HG03066 (cell line): ENCODE measurements around the gene UBE2G2.

ENCODE experiments used
- ATAC-seq: cut with Tn5 transposase; IDR thresholded peaks from one replicate; pipeline ENCODE4 v1.9.1; 2021; ENCODE audit warnings: low read depth; ENCODE audit not compliant: unreplicated experiment

Gene UBE2G2

DNA sequence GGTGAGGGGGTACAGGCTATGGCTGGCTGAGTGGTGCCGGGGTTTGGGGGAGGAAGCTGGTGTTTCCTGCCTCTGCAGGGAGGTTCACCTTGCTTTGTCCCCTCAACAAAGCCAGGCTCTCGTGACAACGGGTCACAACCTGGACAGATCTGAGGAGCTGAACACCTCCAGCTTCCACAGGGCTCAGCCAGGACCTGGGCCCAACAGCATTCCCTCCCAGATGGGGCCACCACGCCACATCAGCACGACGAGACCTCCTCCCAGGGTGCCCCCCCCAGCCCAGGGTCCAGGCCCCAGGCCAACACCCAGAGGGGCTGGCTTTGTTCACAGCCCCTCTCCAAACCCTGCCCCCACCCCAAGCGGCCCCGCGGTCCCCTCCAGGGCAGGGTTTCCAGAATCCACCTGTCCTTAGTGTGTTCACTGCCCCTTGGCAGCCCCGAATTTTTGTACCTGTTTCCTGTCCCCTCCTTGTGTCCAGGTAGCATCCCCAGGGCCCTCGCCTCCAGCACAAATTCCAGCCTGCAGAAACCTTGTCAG lies 34.7 kb downstream of the UBE2G2 start:
- ATAC-seq = no peak

DNA sequence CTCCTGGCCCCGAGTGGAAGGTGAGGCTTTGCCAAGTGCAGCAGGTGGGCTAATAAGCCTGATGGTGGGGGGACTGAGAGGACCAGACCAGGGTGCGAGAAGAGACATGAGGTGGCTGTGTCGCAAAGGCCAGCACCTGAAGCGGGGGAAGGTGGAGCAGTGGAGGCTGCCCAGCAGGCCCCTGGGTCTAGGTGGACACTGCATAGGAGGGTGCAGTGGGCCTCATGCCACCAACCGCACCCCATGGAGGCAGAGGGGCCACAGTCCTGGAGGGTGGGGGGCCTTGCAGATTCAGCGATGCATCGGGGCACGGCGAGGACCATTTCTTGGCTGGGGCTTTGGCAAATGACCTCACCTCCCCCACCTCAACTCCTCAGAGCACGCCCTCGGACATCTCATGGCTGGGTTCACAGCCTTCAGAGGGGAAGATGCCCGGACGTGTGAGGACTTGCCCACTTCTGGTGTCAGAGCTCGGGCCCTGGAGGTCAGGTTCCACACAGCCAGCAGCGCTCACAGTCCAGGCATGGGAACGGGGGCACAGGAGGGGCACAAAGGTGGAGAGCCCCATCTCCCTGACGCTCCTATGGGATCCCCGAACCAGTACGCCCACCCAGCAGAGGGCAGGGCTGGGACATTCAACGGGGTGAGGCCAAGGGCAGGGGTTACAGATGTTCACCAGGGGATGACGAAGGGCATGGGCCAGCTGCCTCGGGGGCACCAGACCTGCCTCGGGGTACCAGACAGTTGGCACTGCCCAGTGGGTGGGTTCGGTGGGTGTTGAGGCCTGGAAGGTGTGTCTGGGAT lies 35.4 kb downstream of the UBE2G2 start:
- ATAC-seq = no peak

DNA sequence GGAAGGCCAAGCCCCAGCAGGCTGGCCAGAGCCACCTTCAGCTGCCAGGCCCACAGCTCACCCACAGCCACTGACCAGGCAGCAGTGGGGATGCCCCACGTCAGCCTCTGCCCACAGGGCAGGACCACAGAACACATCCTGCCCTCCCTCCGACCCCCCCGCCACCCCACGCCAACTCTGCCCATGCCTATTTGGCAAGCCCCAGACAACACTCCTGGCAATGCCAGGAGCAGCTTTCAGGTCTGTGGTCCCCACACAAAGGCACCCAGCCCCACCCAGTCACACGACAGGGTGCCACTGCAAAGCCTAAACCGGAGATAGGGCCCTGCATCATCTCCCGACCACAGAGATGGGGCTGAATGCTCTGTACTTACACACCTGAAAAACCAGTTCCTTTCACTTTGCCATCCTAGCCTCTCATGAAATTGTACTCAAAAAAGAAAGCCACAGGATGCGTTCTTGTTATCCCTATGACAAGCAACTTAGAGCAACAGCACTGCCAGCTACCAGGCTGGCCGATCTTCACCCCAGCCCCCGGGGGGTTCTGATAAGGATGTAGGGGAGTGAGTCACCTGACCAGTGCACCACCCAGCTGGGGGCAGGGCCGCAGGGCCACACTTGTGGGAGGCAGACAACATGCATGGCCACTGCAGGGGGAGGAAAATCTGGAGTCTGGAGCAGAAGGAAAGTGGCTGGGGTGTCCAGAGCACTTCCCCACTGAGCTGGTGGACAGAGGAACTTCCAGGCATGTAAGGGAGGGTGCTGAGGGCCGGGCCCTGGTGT lies 36.2 kb downstream of the UBE2G2 start:
- no peak for ATAC-seq

DNA sequence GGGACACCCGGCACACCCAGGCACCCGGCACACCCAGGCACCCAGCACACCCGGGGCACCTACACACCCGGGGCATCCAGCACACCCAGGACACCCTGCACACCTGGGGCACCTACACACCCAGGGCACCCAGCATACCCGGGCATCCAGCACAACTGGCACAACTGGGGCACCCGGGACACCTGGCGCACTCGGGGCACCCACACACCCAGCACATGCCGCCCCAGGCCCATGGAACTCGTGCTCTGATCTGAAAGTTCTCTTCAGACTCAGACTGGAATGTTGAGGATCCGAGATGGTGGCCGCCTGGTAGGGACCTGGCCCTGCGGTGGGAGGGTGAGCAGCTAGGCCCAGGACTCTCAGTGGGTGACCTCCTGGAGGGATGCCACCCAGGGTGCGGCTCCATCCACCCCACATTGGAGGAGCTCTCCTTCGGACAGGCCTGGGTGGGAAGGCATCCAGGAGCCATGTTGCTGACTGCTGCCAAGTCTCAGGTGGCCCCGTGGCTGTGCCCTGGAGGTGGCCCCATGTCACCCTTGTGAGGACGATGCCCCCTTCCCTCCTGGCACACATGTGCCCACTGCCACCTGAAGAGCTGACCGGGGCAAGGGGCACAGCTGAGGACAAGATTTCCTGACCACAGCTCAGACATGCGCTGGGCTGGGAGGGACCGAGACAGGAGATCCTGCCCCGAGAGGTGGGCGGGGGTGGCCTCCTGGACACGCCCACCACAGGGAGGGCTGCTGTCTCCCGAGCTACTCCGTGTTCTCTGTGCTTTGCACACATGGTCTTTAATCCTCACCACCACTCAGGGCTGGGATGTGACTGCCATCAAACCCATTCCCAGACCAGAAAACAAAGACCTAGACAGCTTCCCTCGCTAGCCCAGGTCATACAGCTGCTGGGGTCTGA lies 37.0 kb downstream of the UBE2G2 start:
- ATAC-seq = no peak

DNA sequence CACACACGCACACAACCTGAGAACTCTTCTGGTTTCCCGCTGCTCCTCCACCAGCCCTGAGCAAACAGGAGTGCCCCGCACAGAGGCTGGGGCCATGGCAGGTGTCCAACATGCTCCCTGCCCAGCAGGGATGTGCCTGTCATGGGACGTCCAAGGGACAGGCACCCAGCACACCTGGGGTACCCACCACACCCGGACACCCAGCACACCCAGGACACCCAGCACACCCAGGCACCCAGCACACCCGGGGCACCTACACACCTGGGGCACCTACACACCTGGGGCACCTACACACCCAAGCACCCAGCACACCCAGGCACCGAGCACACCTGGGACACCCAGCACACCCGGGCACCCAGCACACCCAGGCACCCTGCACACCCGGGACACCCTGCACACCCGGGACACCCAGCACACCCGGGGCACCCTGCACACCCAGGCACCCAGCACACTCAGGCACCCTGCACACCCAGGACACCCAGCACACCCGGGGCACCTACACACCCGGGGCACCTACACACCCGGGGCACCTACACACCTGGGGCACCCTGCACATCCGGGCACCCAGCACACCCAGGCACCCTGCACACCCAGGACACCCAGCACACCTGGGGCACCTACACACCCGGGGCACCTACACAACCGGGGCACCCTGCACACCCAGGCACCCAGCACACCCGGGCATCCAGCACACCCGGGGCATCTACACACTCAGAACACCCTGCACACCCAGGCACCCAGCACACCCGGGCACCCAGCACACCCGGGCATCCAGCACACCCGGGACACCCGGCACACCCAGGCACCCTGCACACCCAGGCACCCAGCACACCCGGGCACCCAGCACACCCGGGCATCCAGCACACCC lies 37.9 kb downstream of the UBE2G2 start:
- no peak for ATAC-seq

DNA sequence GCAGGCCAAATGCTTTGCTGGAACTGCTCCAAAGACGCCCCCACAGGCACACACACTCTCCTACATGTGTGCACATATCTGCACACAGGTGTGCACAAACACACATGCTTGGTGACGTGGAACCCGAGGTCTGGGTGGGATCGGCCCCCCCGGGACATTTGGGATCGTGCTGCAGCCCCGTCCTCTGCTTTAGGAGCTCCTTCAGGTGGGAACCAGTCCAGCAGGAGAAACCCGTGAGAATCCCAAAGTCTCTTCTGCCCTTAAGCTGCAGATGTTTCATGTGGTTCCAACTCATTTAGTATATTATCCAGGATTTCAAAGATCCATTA lies 38.6 kb downstream of the UBE2G2 start:
- ATAC-seq = no peak

DNA sequence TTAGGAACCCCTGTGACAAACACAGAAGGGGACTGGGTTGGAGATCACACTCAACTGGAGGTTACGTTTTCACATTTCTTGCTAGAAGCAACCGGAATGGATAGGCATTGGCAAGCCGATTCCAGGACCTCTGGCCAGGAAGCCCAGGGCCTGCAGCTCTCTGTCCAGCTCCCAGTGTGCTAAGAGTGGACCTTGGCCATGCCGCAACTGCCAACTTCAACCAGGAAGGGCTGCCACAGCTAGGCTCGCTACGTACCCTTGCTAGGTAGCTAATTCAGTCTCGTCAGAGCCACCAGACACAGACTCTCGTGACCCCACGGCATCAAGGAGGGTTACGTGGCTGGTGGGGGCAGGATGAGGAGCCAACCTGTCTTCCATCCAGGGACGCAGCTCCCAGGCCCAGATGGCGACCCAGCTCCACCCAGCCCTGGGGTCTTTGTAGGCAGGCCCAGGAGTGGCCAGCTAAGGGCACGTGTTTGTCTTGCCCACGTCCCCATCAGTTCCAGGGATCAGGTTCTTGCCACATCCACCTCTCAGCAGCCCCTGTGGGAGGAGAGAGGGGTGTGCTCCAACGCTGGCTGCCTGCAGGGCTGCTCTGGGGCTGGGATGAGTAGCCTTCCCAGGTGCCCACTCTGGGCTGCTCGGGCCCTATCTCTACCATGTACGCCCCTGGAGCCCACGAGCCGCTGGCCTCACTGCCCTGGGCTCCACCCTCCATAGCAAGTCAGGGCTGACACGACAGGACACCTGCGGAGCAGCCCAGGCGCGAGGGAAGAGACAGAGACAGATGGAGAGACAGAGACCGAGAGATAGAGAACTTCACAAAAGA lies 39.2 kb downstream of the UBE2G2 start:
- ATAC-seq = no peak

DNA sequence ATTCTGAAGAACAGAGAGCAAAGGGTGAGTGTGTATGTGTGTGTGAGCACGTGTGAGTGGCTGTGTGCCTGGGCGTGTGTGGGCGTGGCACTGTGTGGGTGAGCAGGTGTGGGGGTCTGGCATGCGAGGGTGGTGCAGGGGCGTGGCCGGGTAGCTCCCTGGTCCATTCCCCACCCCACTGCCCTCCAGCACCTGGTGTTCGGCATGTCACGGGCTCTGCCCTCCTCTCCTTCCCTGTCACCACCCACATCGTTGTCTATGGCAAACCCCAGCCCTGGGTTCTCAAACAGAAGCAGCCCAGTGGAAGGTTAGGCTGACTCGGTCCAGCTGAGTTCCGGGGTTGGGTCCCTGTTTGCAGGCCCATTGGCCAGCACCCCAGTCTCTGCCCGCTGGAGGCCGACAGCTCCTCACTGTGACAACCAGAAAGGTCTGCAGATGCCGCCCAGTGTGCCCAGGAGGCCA lies 39.8 kb downstream of the UBE2G2 start:
- no peak for ATAC-seq

DNA sequence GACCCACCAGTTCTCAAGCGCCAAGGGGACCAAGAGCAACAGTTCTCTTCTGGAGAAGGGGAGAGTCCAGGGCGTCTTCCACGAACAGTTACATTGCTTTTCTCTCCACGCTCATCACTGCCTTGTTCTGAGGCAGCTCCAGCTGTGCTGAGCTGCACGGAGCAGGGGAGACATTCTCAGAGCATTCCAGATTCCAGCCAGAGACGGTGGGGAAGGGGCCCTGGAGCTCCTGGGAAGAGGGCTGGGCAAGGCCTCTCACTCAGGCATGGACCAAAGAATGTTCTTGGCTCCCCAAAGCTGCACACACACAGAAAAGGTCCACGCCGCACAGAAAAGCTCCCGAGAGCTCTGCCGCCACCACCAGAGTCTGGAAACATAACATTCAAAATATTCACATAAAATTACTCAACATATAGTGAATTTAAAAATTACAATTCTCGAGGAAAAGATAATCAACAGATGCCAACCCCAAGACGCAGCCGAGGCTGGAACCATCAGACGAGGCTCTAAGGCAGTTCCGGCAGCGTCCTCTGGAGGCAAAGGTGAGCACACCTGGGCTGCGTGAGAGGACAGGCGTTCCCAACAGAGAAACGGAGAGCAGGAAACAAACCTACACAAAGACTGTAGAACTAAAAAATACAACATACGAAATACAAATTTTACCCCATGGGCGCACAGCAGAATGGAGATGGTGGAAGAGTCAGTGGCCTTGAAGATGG lies 40.5 kb downstream of the UBE2G2 start:
- no peak for ATAC-seq

DNA sequence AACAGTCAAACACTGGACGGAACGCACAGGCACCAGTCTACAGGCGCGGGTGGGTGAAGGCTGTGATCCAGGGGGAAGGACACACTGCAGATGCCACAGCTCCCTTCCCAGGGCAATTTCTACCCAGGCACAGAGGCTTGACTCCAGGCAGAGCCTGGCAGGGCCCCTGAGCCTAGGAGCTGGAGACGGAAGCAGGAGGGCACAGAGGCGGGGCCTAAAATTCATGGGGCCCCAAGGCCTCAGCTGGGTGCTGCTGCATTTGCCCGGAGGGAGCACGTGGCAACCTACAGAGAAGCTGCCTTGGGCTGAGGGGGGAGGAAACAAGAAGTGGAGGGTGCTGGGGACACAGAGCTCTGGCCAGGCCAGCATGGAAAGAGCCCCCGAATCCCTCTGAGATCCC lies 41.2 kb downstream of the UBE2G2 start:
- no peak for ATAC-seq

DNA sequence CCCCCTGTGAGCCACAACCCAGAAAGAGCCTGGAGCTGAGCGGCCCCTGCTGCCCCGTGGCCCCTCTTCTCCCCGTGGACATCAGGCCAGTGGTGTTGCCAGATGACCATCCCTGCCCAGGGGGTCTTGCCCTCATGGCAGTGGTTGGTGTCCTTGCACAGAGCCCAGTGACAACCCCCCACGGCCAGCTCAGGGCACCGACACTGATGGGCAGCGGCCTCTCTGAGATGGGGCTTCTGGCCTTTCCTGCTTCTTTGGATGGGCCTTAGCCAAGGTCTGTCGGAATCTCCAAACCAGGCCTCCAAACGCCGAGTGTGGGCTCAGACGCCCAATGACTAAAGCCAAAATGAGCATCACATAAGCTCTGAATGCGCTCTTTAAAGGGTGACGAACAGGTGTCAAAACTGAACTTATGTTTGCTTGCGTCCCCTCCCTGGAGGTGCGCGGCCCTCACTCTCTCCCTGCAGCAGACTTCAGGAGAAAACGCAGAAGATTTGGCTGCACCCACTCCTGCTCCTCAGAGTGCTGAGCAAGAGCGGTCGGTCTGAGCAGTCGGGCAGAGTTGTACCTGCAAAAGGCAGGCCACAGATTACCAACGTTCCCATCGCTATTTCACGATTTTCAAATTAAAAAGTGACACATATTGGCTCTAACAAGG lies 41.9 kb downstream of the UBE2G2 start:
- no peak for ATAC-seq

DNA sequence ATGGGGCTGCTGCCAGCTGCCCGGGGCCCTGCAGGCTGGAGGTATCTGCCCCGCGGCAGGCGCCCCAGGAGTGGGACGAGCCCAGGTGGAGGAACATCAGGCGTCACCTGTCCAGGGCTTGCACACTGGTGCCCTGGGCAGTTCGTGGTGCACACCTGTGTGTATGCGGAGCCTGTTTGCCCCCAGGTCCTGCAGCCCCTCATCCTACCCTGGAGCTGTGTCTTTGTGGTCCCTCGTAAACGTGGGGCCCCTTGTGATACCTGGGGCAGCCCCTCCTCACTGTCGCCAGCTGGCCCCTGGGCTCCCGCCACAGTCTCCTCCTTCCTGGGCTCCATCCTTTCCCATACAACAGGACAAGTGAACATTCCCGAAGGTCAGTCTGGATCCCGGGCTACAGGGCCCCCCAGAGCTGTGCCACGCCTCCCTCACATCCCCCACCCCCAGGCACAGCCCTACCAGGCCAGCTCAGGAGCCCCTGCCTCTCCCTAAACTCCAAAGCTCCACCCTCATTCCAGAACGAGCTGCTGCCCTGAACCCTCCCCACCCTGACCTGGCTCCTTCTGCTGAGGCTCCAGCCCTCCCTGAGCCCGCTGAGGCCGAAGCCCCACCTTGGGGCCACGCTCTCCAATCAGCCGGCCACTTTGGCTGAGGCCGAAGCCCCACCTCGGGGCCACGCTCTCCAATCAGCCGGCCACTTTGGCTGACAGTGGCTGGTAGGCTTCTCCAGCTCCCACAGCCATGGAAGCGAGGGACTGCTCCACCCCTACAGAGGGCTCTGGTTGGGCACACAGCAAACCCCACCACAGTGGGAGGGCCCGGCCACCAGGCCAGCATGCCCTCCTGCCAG lies 42.6 kb downstream of the UBE2G2 start:
- no peak for ATAC-seq

DNA sequence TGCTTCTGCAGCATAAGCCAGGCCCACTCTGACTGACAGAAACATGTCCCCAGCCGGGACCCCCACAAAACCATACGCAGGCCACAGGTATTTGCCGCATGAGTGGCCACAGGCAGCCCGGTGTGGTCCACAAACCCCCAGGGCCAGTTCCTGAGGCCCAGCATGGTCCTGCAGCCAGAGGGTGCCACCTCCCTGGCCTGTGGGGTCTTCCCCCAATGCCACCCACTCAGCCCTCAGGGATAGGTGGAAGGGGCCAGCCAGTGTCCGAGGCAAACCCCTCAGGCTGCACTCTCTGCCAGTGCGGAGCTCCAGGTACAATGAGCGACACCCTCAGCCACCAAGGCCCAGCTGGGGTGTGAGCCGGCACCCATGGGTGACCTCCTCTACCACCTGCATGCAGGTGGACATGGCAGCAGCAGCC lies 43.5 kb downstream of the UBE2G2 start:
- no peak for ATAC-seq

DNA sequence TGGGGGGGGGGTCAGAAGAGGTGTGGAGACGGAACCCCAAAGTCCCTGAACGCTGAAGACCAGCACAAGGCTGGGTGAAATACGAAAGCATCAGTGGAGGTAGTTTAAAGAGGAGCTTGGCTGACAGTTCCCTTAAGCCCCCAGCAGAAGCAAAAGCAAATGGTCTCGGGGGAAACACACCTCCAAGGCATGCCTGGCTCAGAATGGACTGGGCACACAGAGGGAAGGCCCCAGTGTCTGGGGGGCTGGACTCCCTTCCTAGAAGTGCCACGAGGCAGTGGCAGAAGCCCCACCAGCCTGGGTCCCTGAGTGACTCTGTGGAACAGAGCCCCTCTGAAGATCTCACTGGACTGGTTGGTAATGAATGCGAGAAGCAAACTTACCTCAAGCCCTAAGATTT lies 43.9 kb downstream of the UBE2G2 start:
- ATAC-seq = no peak

DNA sequence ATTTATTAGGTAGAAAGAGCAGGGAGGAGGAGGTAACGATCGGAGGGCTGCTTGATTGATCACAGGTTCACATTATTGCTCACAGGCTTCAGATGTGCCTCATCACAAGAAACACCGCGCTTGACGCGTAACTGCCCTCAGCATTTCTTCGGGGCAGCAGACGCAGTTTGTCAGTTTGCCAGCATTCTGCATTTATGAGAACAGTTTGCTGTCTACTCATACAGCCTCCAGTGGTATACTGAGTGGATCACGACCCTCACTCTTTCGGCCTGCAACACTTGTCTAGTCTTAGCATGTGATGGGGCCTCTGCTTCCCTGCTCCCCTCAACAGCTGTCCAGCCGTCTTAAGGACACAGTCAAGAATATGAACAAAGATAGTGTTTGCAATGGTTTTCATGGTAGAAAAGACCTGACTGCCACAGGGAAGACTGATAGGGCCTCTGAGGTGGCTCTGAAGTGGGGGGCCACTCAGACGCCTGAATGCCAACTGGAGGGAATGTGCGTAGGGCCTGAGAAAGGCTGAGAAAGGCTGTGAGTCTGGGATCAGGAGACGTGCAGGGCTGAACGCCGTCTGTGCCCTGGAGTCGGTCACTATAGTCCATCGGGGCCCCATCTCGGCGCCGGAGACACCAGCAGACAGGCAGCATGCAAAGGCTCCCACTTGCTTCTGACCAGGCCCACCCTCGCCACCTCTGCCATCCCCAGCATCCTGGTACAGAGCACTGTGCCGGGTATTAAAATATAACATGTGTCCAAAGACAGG lies 45.0 kb downstream of the UBE2G2 start:
- no peak for ATAC-seq

DNA sequence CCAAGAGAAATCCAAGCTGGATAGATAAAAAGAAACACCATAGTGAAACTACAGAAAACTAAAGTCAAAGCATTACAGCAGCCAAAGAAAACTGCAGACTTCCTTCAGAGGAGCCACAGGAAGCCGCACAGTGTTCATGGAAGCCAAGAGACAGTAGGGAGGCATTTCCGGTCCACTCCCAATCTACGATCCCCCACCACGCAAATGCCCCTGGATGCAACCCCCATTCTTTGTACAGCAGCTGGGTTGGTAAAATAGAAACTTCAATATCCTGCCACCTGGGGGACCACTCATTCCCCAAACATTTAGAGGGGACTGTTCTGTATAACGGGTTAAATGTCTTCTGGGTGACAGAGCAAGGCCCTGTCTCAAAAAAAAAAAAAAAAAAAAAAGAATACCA lies 46.4 kb downstream of the UBE2G2 start:
- ATAC-seq = no peak
